CD4-positive, alpha-beta T cell treated with Interleukin-21 for 1 hour (primary cell): Measurements from ENCODE around the gene TBCA.
"Not testable (repeated sequence)": the region's sequence is repeated elsewhere in the genome, so short reads cannot be mapped to it uniquely, and the experiment has no call there.

Experiments
- DNase-seq: peaks from one replicate; pipeline ENCODE4 v3.0.0-alpha.2; 2020

TBCA gene

DNA sequence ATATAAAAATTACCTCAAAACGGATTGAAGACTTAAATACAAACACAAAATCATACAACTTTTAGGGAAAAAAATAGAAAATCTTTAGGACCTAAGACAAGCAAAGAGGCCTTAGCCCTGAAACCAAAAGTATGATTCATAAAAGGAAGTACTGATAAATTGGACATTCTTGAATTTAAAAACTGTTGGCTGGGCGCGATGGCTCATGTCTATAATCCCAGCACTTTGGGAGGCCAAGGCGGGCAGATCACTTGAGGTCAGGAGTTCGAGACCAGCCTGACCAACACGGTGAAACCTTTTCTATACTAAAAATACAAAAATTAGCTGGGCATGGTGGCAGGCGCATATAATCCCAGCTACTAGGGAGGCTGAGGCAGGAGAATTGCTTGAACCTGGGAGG is 76.6 kb downstream of the TBCA start:
- DNase-seq = not testable (repeated sequence)

- no peak for DNase-seq
These were observed 77.2 kb downstream of the TBCA start for GRCh38 chr5:77698920-77699319.

- DNase-seq = no peak
These were observed 78.4 kb downstream of the TBCA start for GRCh38 chr5:77697692-77698091.

GRCh38 chr5:77696120-77696519 is 80.0 kb downstream of the TBCA start:
- no peak for DNase-seq

GRCh38 chr5:77693913-77694312 is 82.2 kb downstream of the TBCA start:
- no peak for DNase-seq

- no peak for DNase-seq
These were observed 92.9 kb downstream of the TBCA start for GRCh38 chr5:77683171-77683732.

DNA sequence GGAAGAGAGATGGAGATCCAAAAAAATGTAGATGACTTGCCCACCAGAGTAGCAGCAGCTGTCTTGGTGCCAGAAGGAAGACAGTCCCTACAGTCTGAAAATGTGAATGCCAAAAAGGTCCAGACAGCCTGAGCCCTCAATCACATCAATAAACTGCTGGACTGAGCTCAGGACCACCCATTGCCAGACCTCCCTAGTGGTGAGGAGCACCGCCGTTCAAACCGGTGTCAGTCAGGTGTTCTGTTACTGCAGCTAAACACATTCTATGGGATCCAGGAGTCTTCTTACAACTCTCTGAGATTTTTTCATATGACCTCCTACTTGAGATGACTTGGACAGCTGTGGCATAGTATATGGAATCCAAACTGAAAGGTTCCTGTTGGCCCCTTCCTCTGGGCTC is 105.6 kb downstream of the TBCA start:
- DNase-seq = no peak

GRCh38 chr5:77669677-77670076 is 106.5 kb downstream of the TBCA start:
- no peak for DNase-seq

- DNase-seq = no peak
These were observed 112.9 kb downstream of the TBCA start for GRCh38 chr5:77663090-77663863.

GRCh38 chr5:77662635-77663034 is 113.5 kb downstream of the TBCA start:
- DNase-seq = no peak

- DNase-seq = no peak
These were observed 117.5 kb downstream of the TBCA start for GRCh38 chr5:77658662-77659061.

DNA sequence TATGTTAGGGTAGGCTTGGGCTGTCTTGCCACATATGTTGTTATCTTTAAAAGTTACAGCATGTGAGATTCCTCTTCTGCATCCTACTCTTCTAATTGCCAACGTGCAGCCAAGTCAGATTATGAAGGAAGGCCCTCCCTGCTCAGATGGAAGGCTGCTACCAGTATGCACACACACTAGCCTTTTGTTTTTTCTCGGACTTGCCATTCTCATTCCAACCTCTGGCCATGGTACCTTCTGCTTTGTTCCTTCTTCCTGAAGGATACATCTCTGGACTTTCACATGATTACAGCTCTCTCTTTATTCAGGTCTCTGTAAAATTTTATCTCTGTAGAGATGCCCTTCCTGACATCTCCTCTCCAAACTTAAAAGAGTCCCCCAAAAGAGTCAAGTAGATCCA is 124.8 kb downstream of the TBCA start:
- DNase-seq = no peak

- no peak for DNase-seq
These were observed 125.5 kb downstream of the TBCA start for GRCh38 chr5:77650686-77651085.

DNA sequence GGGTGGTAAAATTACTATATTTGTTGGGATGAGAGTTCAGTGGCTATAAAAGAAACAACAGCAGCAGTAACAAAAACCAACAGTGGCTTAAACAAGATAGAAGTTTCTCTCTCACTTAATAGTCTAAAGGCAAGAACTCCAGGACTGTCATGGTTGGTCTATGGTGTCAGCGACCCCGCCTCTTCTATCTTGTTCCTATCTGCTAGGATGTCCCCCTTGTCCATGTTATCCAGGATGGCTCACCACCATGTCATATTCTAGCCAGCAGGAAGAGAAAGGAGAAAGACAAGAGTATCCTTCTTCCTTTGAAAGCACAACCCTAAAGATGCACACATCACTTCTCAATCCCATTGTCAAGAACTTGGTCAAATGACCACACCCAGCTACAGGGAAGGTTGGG is 126.4 kb downstream of the TBCA start:
- no peak for DNase-seq

DNA sequence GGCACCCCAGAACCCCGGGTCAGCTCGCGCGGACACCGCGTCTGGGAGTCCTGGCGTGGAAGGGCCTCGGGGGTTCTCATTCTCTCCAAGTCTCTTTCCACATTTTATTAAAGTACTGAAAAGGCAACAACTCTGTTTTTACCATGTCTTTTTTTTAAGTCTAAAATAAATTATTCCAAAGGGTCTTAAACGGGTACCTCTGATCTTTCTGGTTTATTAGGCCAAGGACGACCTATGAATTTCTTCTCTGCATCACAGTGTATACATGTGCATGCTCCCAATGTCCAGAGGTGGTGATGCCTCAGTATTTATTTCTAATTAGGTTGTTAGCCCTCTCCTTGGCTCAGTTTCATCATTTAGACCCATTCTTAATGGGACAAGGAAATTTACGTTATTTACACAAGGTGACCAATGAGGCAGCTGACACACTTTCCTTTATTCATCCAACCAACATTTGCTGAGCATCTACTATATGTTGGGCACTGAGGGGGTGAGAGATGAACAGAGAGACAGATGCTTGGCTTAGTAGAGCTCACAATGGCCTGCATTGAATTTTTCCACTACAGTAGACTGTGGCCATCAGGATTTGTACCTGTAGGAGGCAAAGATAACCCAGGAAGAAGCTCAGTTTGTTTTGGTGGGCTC is 130.0 kb downstream of the TBCA start:
- DNase-seq = no peak

DNA sequence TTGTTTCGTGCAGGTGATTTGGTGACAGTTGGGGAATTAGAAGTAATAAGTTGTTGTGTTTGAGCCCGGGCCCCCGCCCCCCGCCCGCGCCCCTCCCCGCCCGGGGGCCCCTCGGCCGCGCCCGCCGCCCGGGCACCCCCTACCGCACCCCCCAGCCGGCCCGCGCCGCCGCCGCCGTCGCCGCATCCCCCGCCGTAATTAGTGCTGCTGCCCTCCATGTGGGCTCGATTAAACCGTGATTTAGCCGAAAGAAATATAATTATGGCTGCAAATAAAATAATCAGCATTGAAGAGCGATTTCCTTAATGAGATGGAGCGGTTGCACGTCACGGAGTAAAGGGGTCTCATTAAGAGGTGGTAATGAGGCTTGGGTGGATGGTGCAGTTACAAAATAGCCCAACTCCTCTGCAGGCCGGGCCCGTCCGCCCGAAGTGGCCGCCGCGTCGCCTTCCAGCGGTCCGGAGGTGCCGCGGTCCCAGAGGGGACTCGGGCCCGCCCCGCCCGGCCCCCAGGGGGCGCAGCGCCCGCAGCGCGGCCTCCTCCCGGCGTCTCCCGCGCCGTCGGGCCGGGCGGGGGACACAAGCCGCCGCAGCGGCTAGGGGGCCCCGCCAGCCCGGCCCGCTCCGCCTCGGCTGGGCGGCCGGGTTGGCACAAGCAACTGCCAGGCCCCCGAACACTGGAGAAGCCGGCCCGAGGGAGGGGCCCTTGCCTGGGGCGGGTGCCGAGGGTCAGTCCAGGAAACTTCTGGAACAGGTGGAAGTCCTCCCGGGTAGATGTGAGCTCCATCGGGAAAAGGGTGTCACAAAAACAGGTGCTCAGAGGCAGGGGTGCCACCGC is 130.8 kb downstream of the TBCA start:
- peak; percentile 24 for DNase-seq

- DNase-seq = no peak
These were observed 131.6 kb downstream of the TBCA start for GRCh38 chr5:77644371-77645157.

DNA sequence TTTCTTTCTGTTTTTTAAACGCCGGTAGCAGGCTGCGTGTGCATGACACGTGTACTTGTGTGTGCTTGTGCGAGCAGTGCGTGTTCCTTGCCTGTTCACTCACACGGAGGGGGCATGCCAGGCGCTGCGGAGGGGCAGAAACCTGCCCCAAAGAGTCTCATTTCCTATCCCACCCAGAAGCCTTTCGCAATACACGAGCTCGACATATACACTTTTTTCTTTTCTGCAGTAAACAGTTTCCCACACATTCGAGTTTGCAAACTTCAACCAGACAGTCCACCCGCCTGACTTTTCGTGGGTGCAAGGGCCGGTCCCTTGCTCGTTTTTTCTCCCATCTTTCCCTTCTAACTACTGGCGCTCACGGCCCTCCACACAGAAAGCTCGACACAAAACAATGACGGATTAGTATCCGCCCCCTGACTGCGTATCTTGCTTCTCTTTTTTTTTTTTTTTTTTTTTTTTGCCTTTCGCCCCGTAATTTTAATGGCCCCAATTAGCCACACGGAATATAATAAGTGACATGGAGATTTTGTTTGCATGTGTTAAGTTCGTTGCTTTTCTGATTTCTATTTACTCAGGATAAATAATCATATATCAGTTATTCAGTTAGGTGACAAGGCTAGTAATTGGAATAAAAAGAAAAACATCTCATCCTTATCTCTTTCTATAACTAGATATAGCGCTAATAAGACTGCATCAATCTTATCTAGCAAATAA is 132.3 kb downstream of the TBCA start:
- DNase-seq = no peak

GRCh38 chr5:77642738-77643653 is 133.1 kb downstream of the TBCA start:
- DNase-seq = no peak

- no peak for DNase-seq
These were observed 134.0 kb downstream of the TBCA start for GRCh38 chr5:77641963-77642737.
